ENCODE measurements around the gene RRAS.

The RRAS gene

GRCh38 chr19:49613374-49613773, 26.6 kb downstream of the RRAS start:
- H3K4me2 ChIP-seq (ENCODE audit: low read length): no peak overlapping the region
- no peak overlapping the region for H3K27ac ChIP-seq (ENCODE audit: low read length)
- H3K27me3 ChIP-seq (ENCODE audit: low read depth, low read length): no peaks in the 10 kb centered on the region
- TF ChIP-seq EZH2phosphoT487 (IDR thresholded peaks at IDR 0.05; ENCODE audit: low read depth) (no peak), CTCF (IDR thresholded peaks at IDR 0.05; ENCODE audit: low read depth, low read length) (no peak)
- H3K9ac ChIP-seq (ENCODE audit: low read length): no peak overlapping the region
- H3K4me3 ChIP-seq (ENCODE audit: low read length): no peak overlapping the region
- H3K4me1 ChIP-seq (ENCODE audit: low read length): no peaks in the 10 kb centered on the region
- no peaks in the 10 kb centered on the region for H3K9me3 ChIP-seq (ENCODE audit: insufficient read depth, low read length)
- H3K36me3 ChIP-seq (replicated peaks; ENCODE audit: low read depth, low read length): peaks cover 51% of the 10 kb centered on the region
- H4K20me1 ChIP-seq (ENCODE audit: insufficient read depth, low read length): peaks cover 11% of the 10 kb centered on the region; the same call in 1 of the 2 replicates
- no peak overlapping the region for H2AFZ ChIP-seq (ENCODE audit: low read depth, low read length)
- peaks cover 47% of the 10 kb centered on the region for H3K79me2 ChIP-seq (ENCODE audit: low read length)

GRCh38 chr19:49609499-49610092, 30.3 kb downstream of the RRAS start:
- Histone ChIP-seq H3K27me3 (ENCODE audit: low read depth, low read length) (no peaks in the 10 kb centered on the region), H2AFZ (ENCODE audit: low read depth, low read length) (no peak overlapping the region), H3K4me2 (ENCODE audit: low read length) (no peak overlapping the region), H3K9me3 (ENCODE audit: insufficient read depth, low read length) (no peaks in the 10 kb centered on the region), H3K36me3 (replicated peaks; ENCODE audit: low read depth, low read length) (peaks cover 42% of the 10 kb centered on the region), H3K4me3 (ENCODE audit: low read length) (no peak overlapping the region), H3K9ac (ENCODE audit: low read length) (no peak overlapping the region), H3K79me2 (ENCODE audit: low read length) (peaks cover 76% of the 10 kb centered on the region), H4K20me1 (ENCODE audit: insufficient read depth, low read length) (peaks cover 19% of the 10 kb centered on the region), H3K27ac (ENCODE audit: low read length) (no peak overlapping the region), H3K4me1 (ENCODE audit: low read length) (no peaks in the 10 kb centered on the region)
- TF ChIP-seq CTCF (IDR thresholded peaks at IDR 0.05; ENCODE audit: low read depth, low read length) (no peak), EZH2phosphoT487 (IDR thresholded peaks at IDR 0.05; ENCODE audit: low read depth) (no peak)

GRCh38 chr19:49605605-49606004, 34.3 kb downstream of the RRAS start:
- no peaks in the 10 kb centered on the region for H3K4me1 ChIP-seq (ENCODE audit: low read length)
- no peak overlapping the region for H3K4me3 ChIP-seq (ENCODE audit: low read length)
- H3K4me2 ChIP-seq (ENCODE audit: low read length): no peak overlapping the region
- peaks cover 26% of the 10 kb centered on the region for H4K20me1 ChIP-seq (ENCODE audit: insufficient read depth, low read length)
- H3K27ac ChIP-seq (ENCODE audit: low read length): no peak overlapping the region
- H3K9me3 ChIP-seq (ENCODE audit: insufficient read depth, low read length): no peaks in the 10 kb centered on the region
- H3K36me3 ChIP-seq (replicated peaks; ENCODE audit: low read depth, low read length): peaks cover 51% of the 10 kb centered on the region
- no peak overlapping the region for H3K9ac ChIP-seq (ENCODE audit: low read length)
- no peak for TF ChIP-seq CTCF (IDR thresholded peaks at IDR 0.05; ENCODE audit: low read depth, low read length)
- no peak for TF ChIP-seq EZH2phosphoT487 (IDR thresholded peaks at IDR 0.05; ENCODE audit: low read depth)
- no peak overlapping the region for H2AFZ ChIP-seq (ENCODE audit: low read depth, low read length)
- H3K27me3 ChIP-seq (ENCODE audit: low read depth, low read length): no peaks in the 10 kb centered on the region
- H3K79me2 ChIP-seq (ENCODE audit: low read length): peaks cover 74% of the 10 kb centered on the region

- Histone ChIP-seq H2AFZ (ENCODE audit: low read depth, low read length) (no peak overlapping the region), H3K4me1 (ENCODE audit: low read length) (no peaks in the 10 kb centered on the region), H3K9me3 (ENCODE audit: insufficient read depth, low read length) (no peaks in the 10 kb centered on the region), H3K4me3 (ENCODE audit: low read length) (no peak overlapping the region), H3K9ac (ENCODE audit: low read length) (no peak overlapping the region), H4K20me1 (ENCODE audit: insufficient read depth, low read length) (peaks cover 27% of the 10 kb centered on the region), H3K36me3 (replicated peaks; ENCODE audit: low read depth, low read length) (peaks cover 53% of the 10 kb centered on the region), H3K27ac (ENCODE audit: low read length) (no peak overlapping the region), H3K4me2 (ENCODE audit: low read length) (no peak overlapping the region), H3K27me3 (ENCODE audit: low read depth, low read length) (no peaks in the 10 kb centered on the region), H3K79me2 (ENCODE audit: low read length) (peaks cover 52% of the 10 kb centered on the region)
- TF ChIP-seq EZH2phosphoT487 (IDR thresholded peaks at IDR 0.05; ENCODE audit: low read depth) (no peak), CTCF (IDR thresholded peaks at IDR 0.05; ENCODE audit: low read depth, low read length) (no peak)
These were observed 37.1 kb downstream of the RRAS start for GRCh38 chr19:49602806-49603205.
